HEK293T (cell line): ENCODE results near the gene SH3GL3.

Source experiments
- BHLHE40 ChIP-seq: fragments of 450-650 bp; IDR thresholded peaks from 2 replicates; pipeline ENCODE4 v1.6.1; 2016; ENCODE audit warnings: mild to moderate bottlenecking, moderate library complexity, borderline replicate concordance
- FOXA1 ChIP-seq: fragments of 450-650 bp; IDR thresholded peaks from 2 replicates; pipeline ENCODE4 v1.6.1; 2016; ENCODE audit warnings: mild to moderate bottlenecking

- no peak for TF ChIP-seq BHLHE40
- no peak for TF ChIP-seq FOXA1
These were observed 100.0 kb downstream of the SH3GL3 start for GRCh38 chr15:83547168-83547567.
